HG03045 (cell line): ENCODE measurements around the gene CLDN24.

ENCODE experiments used
- ATAC-seq: cut with Tn5 transposase; IDR thresholded peaks from one replicate; pipeline ENCODE4 v1.9.1; 2021; ENCODE audit warnings: mild to moderate bottlenecking, moderate library complexity; ENCODE audit not compliant: unreplicated experiment

The CLDN24 gene

GRCh38 chr4:183322326-183322725 is at the start of gene CLDN24:
CLDN24 (minus strand) TSS chr4:183322426; CDS start chr4:183322426, 0 bp downstream.
- no peak for ATAC-seq

- ATAC-seq, result no peak
These were observed 48.6 kb upstream of the CLDN24 start for GRCh38 chr4:183370786-183371185.

- ATAC-seq, result no peak
These were observed 46.8 kb upstream of the CLDN24 start for GRCh38 chr4:183369073-183369472.

GRCh38 chr4:183366206-183366835 is 44.1 kb upstream of the CLDN24 start:
- ATAC-seq, result no peak

- no peak for ATAC-seq
These were observed 41.8 kb upstream of the CLDN24 start for GRCh38 chr4:183364025-183364424.

- no peak for ATAC-seq
These were observed 40.8 kb upstream of the CLDN24 start for GRCh38 chr4:183362916-183363542.

- ATAC-seq, result no peak
These were observed 39.8 kb upstream of the CLDN24 start for GRCh38 chr4:183362036-183362435.

GRCh38 chr4:183360161-183360919 is 38.1 kb upstream of the CLDN24 start:
- no peak for ATAC-seq

- no peak for ATAC-seq
These were observed 36.1 kb upstream of the CLDN24 start for GRCh38 chr4:183358215-183358755.

GRCh38 chr4:183356931-183357675 is 34.9 kb upstream of the CLDN24 start:
- no peak for ATAC-seq

GRCh38 chr4:183356173-183356830 is 34.1 kb upstream of the CLDN24 start:
- no peak for ATAC-seq

- no peak for ATAC-seq
These were observed 33.2 kb upstream of the CLDN24 start for GRCh38 chr4:183355405-183355804.

GRCh38 chr4:183354219-183354618 is 32.0 kb upstream of the CLDN24 start:
- no peak for ATAC-seq

- ATAC-seq, result no peak
These were observed 31.3 kb upstream of the CLDN24 start for GRCh38 chr4:183353557-183353956.

- ATAC-seq, result no peak
These were observed 30.3 kb upstream of the CLDN24 start for GRCh38 chr4:183352546-183352945.

- no peak for ATAC-seq
These were observed 28.3 kb upstream of the CLDN24 start for GRCh38 chr4:183350317-183351071.

GRCh38 chr4:183349673-183350072 is 27.4 kb upstream of the CLDN24 start:
- ATAC-seq, result no peak

GRCh38 chr4:183348706-183349659 is 26.8 kb upstream of the CLDN24 start:
- ATAC-seq, result no peak

GRCh38 chr4:183348136-183348535 is 25.9 kb upstream of the CLDN24 start:
- ATAC-seq, result no peak
